ENCODE data around the gene USP4.

- TF ChIP-seq POLR2AphosphoS5 (IDR thresholded peaks at IDR 0.05) (no peak), CTCF (IDR thresholded peaks at IDR 0.05) (no peak)
Measured at GRCh38 chr3:49260806-49261324, 79.0 kb downstream of the USP4 start.
